HCT116 (cell line): ENCODE measurements around the gene ACAT2. TPM values are rescaled to one million over a fixed set of nuclear protein-coding genes. Genes with fewer than 3 reads are reported as not detected.

Source experiments
- ATAC-seq: fragments of 200-7000 bp; cut with Tn5 transposase; 2 replicates; pipeline ENCODE4 v1.9.1; 2020; ENCODE audit warnings: mild to moderate bottlenecking, moderate library complexity
- BruUV-seq: library from RNA; stranded (reverse); fragments of 400-500 nt; replicated peaks from 2 replicates; lab custom pipeline; 2021; lab: Mats Ljungman, UMichigan
- CTCF ChIA-PET: fragments of 300-600 bp; sonication (Branson Sonifier 250); formaldehyde crosslinking; loops from one replicate; lab custom pipeline; 2021; ENCODE audit warnings: antibody characterized with exemption; lab: Charles Lee
- POLR2A ChIA-PET: fragments of 300-600, 350-600 bp; sonication (Branson Sonifier 250); formaldehyde crosslinking; loops from one replicate; lab custom pipeline; 2021; ENCODE audit warnings: antibody characterized with exemption; lab: Charles Lee
- RAD21 ChIA-PET, 2 experiments: fragments of 300-600 bp; sonication (Branson Sonifier 250); formaldehyde crosslinking; loops; one replicate each; lab custom pipeline; 2023; ENCODE audit warnings: low total read pairs in 2 of 2; ENCODE audit not compliant: uncharacterized antibody in 2 of 2, unreplicated experiment in 2 of 2, low non-redundant PET in 1 of 2; lab: Charles Lee
- DNase-seq: peaks from one replicate; pipeline ENCODE4 v3.0.0-alpha.2; 2010; ENCODE audit warnings: low read depth, low spot score
- H2AFZ ChIP-seq: fragments of 200-600 bp; shearing (Covaris generic), sonication (generic); 2 replicates; pipeline ENCODE4 v1.6.1; 2017; ENCODE audit warnings: low read depth, mixed run types, mixed read lengths, antibody characterized with exemption, low read length; ENCODE audit not compliant: poor library complexity, severe bottlenecking
- H3K27ac ChIP-seq: 2 replicates; pipeline ENCODE4 v1.5.1; 2012; ENCODE audit warnings: low read depth, low read length
- H3K27me3 ChIP-seq: fragments of 200-600 bp; sonication (generic); 2 replicates; pipeline ENCODE4 v1.6.1; 2016; ENCODE audit warnings: mixed run types, low read length, mixed read lengths; ENCODE audit not compliant: insufficient read depth
- H3K36me3 ChIP-seq, 2 experiments: fragments of 200-500 bp in 1 of 2; fragments of 200-600 bp in 1 of 2; sonication (Bioruptor generic) in 1 of 2; sonication (generic) in 1 of 2; 2 replicates each; pipeline versions ENCODE4 v1.5.1 to v1.6.1; 2014 to 2016; ENCODE audit warnings: low read length in 2 of 2, inconsistent platforms in 1 of 2, mixed read lengths in 1 of 2, mixed run types in 1 of 2; ENCODE audit not compliant: insufficient read depth in 2 of 2, control insufficient read depth in 1 of 2
- H3K4me1 ChIP-seq, 2 experiments: fragments of 200-600 bp in 1 of 2; sonication (generic) in 1 of 2; 2 replicates each; pipeline versions ENCODE4 v1.5.1 to v1.6.1; 2012 to 2017; ENCODE audit warnings: low read length in 2 of 2, inconsistent platforms in 1 of 2, mild to moderate bottlenecking in 1 of 2, mixed read lengths in 1 of 2, mixed run types in 1 of 2, moderate library complexity in 1 of 2; ENCODE audit not compliant: insufficient read depth in 2 of 2, control insufficient read depth in 1 of 2
- H3K4me2 ChIP-seq: fragments of 200-600 bp; sonication (generic); 2 replicates; pipeline ENCODE4 v1.6.1; 2017; ENCODE audit warnings: mixed run types, low read length, mixed read lengths
- H3K4me3 ChIP-seq, 2 experiments: fragments of 200-600 bp in 1 of 2; sonication (generic) in 1 of 2; replicated peaks in 1 of 2; 2 replicates each; pipeline ENCODE4 v1.5.1; 2011 to 2016; ENCODE audit warnings: low read length in 2 of 2, control low read depth in 1 of 2, low read depth in 1 of 2, mild to moderate bottlenecking in 1 of 2, mixed read lengths in 1 of 2, mixed run types in 1 of 2
- H3K79me2 ChIP-seq: fragments of 200-600 bp; sonication (generic); 2 replicates; pipeline ENCODE4 v1.6.1; 2017; ENCODE audit warnings: mild to moderate bottlenecking, mixed run types, low read length, moderate library complexity, mixed read lengths; ENCODE audit not compliant: insufficient read depth
- H3K9ac ChIP-seq: fragments of 200-600 bp; sonication (generic); 2 replicates; pipeline ENCODE4 v1.6.1; 2016; ENCODE audit warnings: low read length, mixed read lengths
- H3K9me2 ChIP-seq: fragments of 200-600 bp; sonication (generic), shearing (Covaris generic); 2 replicates; pipeline ENCODE4 v1.6.1; 2017; ENCODE audit warnings: mixed run types, mild to moderate bottlenecking, moderate library complexity; ENCODE audit not compliant: insufficient read depth
- H3K9me3 ChIP-seq, 2 experiments: fragments of 200-500 bp in 1 of 2; fragments of 200-600 bp in 1 of 2; sonication (Bioruptor generic) in 1 of 2; sonication (generic) in 1 of 2; 2 replicates each; pipeline ENCODE4 v1.6.1; 2014 to 2017; ENCODE audit warnings: low read length in 2 of 2, mixed read lengths in 2 of 2, inconsistent platforms in 1 of 2, low read depth in 1 of 2, mild to moderate bottlenecking in 1 of 2, mixed run types in 1 of 2, moderate library complexity in 1 of 2; ENCODE audit not compliant: control insufficient read depth in 1 of 2, insufficient read depth in 1 of 2
- H4K20me1 ChIP-seq: fragments of 200-600 bp; sonication (generic), shearing (Covaris generic); 2 replicates; pipeline ENCODE4 v1.6.1; 2017; ENCODE audit warnings: mixed run types, mild to moderate bottlenecking, moderate library complexity; ENCODE audit not compliant: insufficient read depth
- CBX3 ChIP-seq: IDR thresholded peaks from 2 replicates; pipeline ENCODE4 v1.6.1; 2012; ENCODE audit warnings: low read depth
- CEBPB ChIP-seq: IDR thresholded peaks from 2 replicates; pipeline ENCODE4 v1.6.1; 2012; ENCODE audit warnings: low read depth
- CTCF ChIP-seq, 3 experiments: fragments of 200-600 bp in 1 of 3; sonication (generic) in 1 of 3; IDR thresholded peaks in 2 of 3; conservative IDR thresholded peaks in 1 of 3; 2 replicates each; pipeline ENCODE4 v1.5.1; 2012 to 2017; ENCODE audit warnings: low read depth in 2 of 3, low read length in 2 of 3, antibody characterized with exemption in 1 of 3, borderline replicate concordance in 1 of 3, control low read depth in 1 of 3, mild to moderate bottlenecking in 1 of 3, mixed read lengths in 1 of 3, mixed run types in 1 of 3, moderate library complexity in 1 of 3; ENCODE audit not compliant: insufficient read depth in 1 of 3
- EGR1 ChIP-seq: IDR thresholded peaks from 2 replicates; pipeline ENCODE4 v1.6.1; 2012; ENCODE audit warnings: low read depth
- ELF1 ChIP-seq: IDR thresholded peaks from 2 replicates; pipeline ENCODE4 v1.6.1; 2012; ENCODE audit warnings: low read depth, borderline replicate concordance
- EZH2 ChIP-seq: fragments of 200-600 bp; sonication (generic); IDR thresholded peaks from 2 replicates; pipeline ENCODE4 v1.6.1; 2017; ENCODE audit warnings: antibody characterized with exemption, mixed run types
- JUND ChIP-seq: IDR thresholded peaks from 2 replicates; pipeline ENCODE4 v1.6.1; 2012
- MAX ChIP-seq: IDR thresholded peaks from 2 replicates; pipeline ENCODE4 v1.6.1; 2012
- POLR2A ChIP-seq: IDR thresholded peaks from 2 replicates; pipeline ENCODE4 v1.7.0; 2011; ENCODE audit warnings: borderline replicate concordance; ENCODE audit not compliant: insufficient read depth, insufficient read length; ENCODE audit errors: extremely low read depth
- REST ChIP-seq: IDR thresholded peaks from 2 replicates; pipeline ENCODE4 v1.6.1; 2012; ENCODE audit warnings: low read depth
- SIN3A ChIP-seq: IDR thresholded peaks from 2 replicates; pipeline ENCODE4 v1.6.1; 2012; ENCODE audit warnings: low read depth
- SP1 ChIP-seq: IDR thresholded peaks from 2 replicates; pipeline ENCODE4 v1.6.1; 2012; ENCODE audit warnings: low read depth
- SRF ChIP-seq: IDR thresholded peaks from 2 replicates; pipeline ENCODE4 v1.6.1; 2012; ENCODE audit warnings: low read depth
- TCF7L2 ChIP-seq: IDR thresholded peaks from 2 replicates; pipeline ENCODE4 v1.7.0; 2011; ENCODE audit warnings: borderline replicate concordance, inconsistent platforms; ENCODE audit not compliant: insufficient read depth, insufficient read length; ENCODE audit errors: extremely low read depth
- YY1 ChIP-seq: IDR thresholded peaks from 2 replicates; pipeline ENCODE4 v1.6.1; 2011; ENCODE audit warnings: low read length, low read depth, moderate library complexity, mild to moderate bottlenecking; ENCODE audit not compliant: insufficient replicate concordance; ENCODE audit errors: extremely low read depth
- ZFX ChIP-seq: fragments of 450-650 bp; IDR thresholded peaks from 2 replicates; pipeline ENCODE4 v1.6.1; 2017
- ZNF274 ChIP-seq: fragments of 200-500 bp; sonication (Bioruptor generic); IDR thresholded peaks from 2 replicates; pipeline ENCODE4 v1.6.1; 2014; ENCODE audit warnings: mild to moderate bottlenecking, low read depth, low read length, inconsistent platforms
- intact Hi-C: fragments of 100-400 bp; cut with micrococcal nuclease; formaldehyde crosslinking; loops from 2 replicates; pipeline ENCODE4 v1.10.0; 2022
- total RNA-seq: library from RNA; stranded (reverse); gene quantifications from one replicate; pipeline ENCODE4 v1.2.1, GENCODE V29; 2021; ENCODE audit not compliant: unreplicated experiment
- TF ChIP-seq, protein P1 (sequence below): IDR thresholded peaks from 2 replicates; pipeline ENCODE4 v1.6.1; 2011; ENCODE audit warnings: mild to moderate bottlenecking, low read length, moderate library complexity; ENCODE audit not compliant: insufficient replicate concordance; ENCODE audit errors: extremely low read depth

The ACAT2 gene
- total RNA-seq, 1 experiment from 2014 or later, result 41.6 TPM

DNA sequence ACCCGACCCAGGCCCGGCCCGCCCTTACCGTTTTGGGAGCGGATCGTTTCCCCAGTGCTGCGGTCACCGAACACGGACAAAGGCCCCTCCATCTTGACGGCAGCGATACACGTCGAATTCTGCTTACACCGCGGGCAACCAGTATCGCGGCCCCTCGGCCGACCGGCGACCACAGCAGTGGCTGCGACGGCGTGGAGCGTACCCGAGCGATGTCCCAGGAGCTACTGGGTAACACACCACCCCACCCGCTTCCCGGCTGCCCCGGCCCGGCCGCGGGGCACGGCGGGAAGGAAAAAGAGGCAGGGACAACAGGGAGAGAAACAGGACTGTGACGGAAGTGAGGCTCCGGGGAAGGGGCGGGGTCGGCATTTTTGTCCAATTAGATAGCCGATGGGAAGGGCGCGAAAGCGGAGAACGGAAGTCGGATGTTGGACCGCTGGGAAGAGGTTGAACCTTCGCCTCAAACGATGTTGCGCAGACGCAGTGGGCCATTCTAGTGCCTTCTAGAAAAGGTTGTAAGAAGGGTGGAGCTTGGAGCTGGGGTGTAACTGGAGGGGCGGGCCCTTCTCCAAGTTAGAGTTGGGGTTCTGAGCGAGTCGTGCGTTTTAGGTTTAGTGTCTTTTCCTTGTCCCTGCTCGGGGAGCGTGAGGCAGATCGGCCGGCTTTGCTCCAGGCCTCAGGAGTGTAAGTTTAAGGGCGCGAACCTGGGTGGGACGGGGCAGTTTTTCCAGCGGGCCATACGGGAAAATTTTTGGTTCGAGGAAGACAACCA is 27.7 kb downstream of the ACAT2 start, which contains the start of gene TCP1:
Gene TCP1 (minus strand): TSS at position 226 of the 772 bp plus-strand sequence. CDS start 134 bp downstream, at position 92.
- intact Hi-C loops, result loop anchor here (1.0 to 5.0 kb wide), 3 partner anchors 27 to 178 kb away; partner anchors contain the start of genes ACAT2, IGF2R and WTAP
- RAD21 ChIA-PET, result interaction anchor here in 1 of 2 experiments (0.5 kb wide), 1 partner anchor 1484 kb away, joined by 8 read pairs; the partner anchor contains the start of gene AGPAT4
- Histone ChIP-seq H3K4me2 (peak within 1 kb of the TSS; percentile 89), H3K9ac (peak within 1 kb of the TSS; percentile 92), H3K27me3 (no peaks in the 10 kb centered on the region), H3K9me3 (no peaks in the 10 kb centered on the region), H2AFZ (no peak within 1 kb of the TSS), H3K27ac (peak within 1 kb of the TSS; percentile 88), H3K9me2 (no peaks in the 10 kb centered on the region), H3K4me1 (peaks cover 11 to 20% of the 10 kb centered on the region in 2 experiments; a peak in 3 of 4 replicates), H3K79me2 (peaks cover 92% of the 10 kb centered on the region), H3K4me3 (peak within 1 kb of the TSS; percentile 92 to 97), H4K20me1 (peaks cover 33% of the 10 kb centered on the region; the same call in 1 of the 2 replicates), H3K36me3 (peaks cover 34 to 58% of the 10 kb centered on the region in 2 experiments)
- DNase-seq (peak; percentile 99), ATAC-seq (peak; percentile 85)
- BruUV-seq, result no TSS peak
- CTCF ChIA-PET, result interaction anchor here (1.2 to 1.6 kb wide), 2 partner anchors 74 to 135 kb away, joined by 3 to 4 read pairs; no protein-coding TSS in a partner anchor
- POLR2A ChIA-PET, result interaction anchor here (0.7 to 2.0 kb wide), 18 partner anchors 8 to 195 kb away, joined by 3 to 20 read pairs (median 4); partner anchors contain the start of genes ACAT2 and WTAP
- TF ChIP-seq CTCF (IDR thresholded peaks at IDR 0.05 in 2 of 3, conservative IDR thresholded peaks at IDR 0.05 in 1 of 3; ENCODE audit: borderline replicate concordance in 1 of 3, insufficient read depth in 1 of 3, low read depth in 2 of 3, low read length in 2 of 3) (no peak), CBX3 (peak; percentile 29), MAX (peak; percentile 60), YY1 (peak; percentile 72), SRF (no peak; the same call in 1 of the 2 replicates), EZH2 (no peak), JUND (no peak), EGR1 (no peak), ZFX (peak; percentile 80; the same call in 1 of the 2 replicates), TCF7L2 (no peak), SP1 (peak; percentile 87), POLR2A (peak; percentile 96), REST (no peak), ELF1 (peak; percentile 71), CEBPB (no peak), SIN3A (peak; percentile 92), ZNF274 (no peak)
- TF ChIP-seq, protein P1, sequence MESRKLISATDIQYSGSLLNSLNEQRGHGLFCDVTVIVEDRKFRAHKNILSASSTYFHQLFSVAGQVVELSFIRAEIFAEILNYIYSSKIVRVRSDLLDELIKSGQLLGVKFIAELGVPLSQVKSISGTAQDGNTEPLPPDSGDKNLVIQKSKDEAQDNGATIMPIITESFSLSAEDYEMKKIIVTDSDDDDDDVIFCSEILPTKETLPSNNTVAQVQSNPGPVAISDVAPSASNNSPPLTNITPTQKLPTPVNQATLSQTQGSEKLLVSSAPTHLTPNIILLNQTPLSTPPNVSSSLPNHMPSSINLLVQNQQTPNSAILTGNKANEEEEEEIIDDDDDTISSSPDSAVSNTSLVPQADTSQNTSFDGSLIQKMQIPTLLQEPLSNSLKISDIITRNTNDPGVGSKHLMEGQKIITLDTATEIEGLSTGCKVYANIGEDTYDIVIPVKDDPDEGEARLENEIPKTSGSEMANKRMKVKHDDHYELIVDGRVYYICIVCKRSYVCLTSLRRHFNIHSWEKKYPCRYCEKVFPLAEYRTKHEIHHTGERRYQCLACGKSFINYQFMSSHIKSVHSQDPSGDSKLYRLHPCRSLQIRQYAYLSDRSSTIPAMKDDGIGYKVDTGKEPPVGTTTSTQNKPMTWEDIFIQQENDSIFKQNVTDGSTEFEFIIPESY, result no peak
